HG02870 (cell line): Measurements from ENCODE around the gene DACT2.

Experiments
- ATAC-seq: cut with Tn5 transposase; IDR thresholded peaks from one replicate; pipeline ENCODE4 v1.9.1; 2021; ENCODE audit warnings: mild to moderate bottlenecking, moderate library complexity; ENCODE audit not compliant: unreplicated experiment

Gene DACT2

GRCh38 chr6:168349718-168350210 is 30.2 kb upstream of the DACT2 start:
- ATAC-seq = no peak

GRCh38 chr6:168348186-168348585 is 28.6 kb upstream of the DACT2 start:
- no peak for ATAC-seq

- ATAC-seq = no peak
Measured at GRCh38 chr6:168347615-168348014, 28.0 kb upstream of the DACT2 start.

GRCh38 chr6:168347053-168347452 is 27.5 kb upstream of the DACT2 start:
- no peak for ATAC-seq

- ATAC-seq = no peak
Measured at GRCh38 chr6:168345896-168346754, 26.5 kb upstream of the DACT2 start.

GRCh38 chr6:168345266-168345665 is 25.7 kb upstream of the DACT2 start:
- ATAC-seq = no peak

GRCh38 chr6:168344338-168344737 is 24.8 kb upstream of the DACT2 start:
- no peak for ATAC-seq

GRCh38 chr6:168343239-168344150 is 23.9 kb upstream of the DACT2 start:
- ATAC-seq = no peak

GRCh38 chr6:168342636-168343035 is 23.1 kb upstream of the DACT2 start:
- ATAC-seq = no peak

GRCh38 chr6:168341280-168341900 is 21.8 kb upstream of the DACT2 start:
- no peak for ATAC-seq

GRCh38 chr6:168340819-168341218 is 21.2 kb upstream of the DACT2 start:
- no peak for ATAC-seq

- ATAC-seq = no peak
Measured at GRCh38 chr6:168338777-168339176, 19.2 kb upstream of the DACT2 start.

- no peak for ATAC-seq
Measured at GRCh38 chr6:168336967-168337366, 17.4 kb upstream of the DACT2 start.

GRCh38 chr6:168333989-168334388 is 14.4 kb upstream of the DACT2 start:
- ATAC-seq = no peak

GRCh38 chr6:168333491-168333890 is 13.9 kb upstream of the DACT2 start:
- ATAC-seq = no peak

GRCh38 chr6:168333039-168333438 is 13.5 kb upstream of the DACT2 start:
- no peak for ATAC-seq

GRCh38 chr6:168332020-168332419 is 12.4 kb upstream of the DACT2 start:
- ATAC-seq = no peak

- ATAC-seq = no peak
Measured at GRCh38 chr6:168331058-168331457, 11.5 kb upstream of the DACT2 start.

- ATAC-seq = no peak
Measured at GRCh38 chr6:168330403-168330802, 10.8 kb upstream of the DACT2 start.

GRCh38 chr6:168328086-168328485 is 8.5 kb upstream of the DACT2 start:
- no peak for ATAC-seq
